GM19468 (cell line): Measurements from ENCODE around the gene PCBP4.

Experiments used
- ATAC-seq: cut with Tn5 transposase; IDR thresholded peaks from one replicate; pipeline ENCODE4 v1.9.1; 2021; ENCODE audit warnings: mild to moderate bottlenecking, moderate library complexity, moderate number of reproducible peaks; ENCODE audit not compliant: unreplicated experiment; ENCODE audit errors: extremely low read depth

The PCBP4 gene

DNA sequence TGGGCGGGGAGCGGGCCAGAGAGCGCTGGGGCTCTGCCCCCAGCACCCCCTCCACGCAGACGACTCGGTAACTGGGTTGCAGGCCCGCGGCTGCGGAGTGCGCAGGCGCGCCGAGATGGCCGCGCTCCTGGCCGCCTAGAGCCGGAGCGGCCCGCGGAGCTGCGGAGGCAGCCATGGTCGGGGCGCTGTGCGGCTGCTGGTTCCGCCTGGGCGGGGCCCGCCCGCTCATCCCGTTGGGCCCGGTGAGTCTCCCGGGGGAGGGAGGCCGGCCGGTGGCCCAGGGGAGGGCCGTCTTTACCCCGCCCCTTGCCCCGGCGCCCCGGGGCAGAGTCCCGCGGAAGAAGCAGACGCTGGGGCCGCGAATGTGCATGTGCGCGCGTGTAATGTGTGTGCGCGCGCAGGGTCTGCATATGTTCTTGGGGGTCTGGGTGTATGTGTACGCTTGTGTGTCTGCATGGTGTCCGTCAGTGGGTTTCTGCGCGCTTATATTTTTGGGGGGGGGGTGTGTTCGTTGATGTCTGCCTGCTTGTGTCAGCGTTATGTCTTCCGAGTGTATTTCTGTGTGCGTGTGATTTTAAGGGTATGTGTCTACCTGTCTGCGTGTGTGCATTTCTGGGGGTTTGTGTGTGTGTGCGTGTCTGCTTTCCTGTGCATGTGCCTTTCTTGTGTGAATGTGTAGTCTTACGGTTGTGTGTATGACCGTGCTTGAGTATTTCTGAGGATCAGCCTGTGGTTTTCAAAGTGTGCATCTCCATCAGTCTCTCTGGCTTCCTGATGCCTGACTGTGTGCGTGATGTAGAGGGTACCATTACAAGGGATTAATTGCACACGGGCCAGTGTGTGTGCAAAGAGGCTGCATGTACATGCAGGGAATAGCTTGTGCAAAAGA is 8.0 kb upstream of the PCBP4 start, which contains the start of gene ABHD14A:
Gene ABHD14A, plus strand, starts transcription at position 102 of the 889 bp plus-strand sequence. Its CDS starts 72 bp downstream, at position 174.
- peak; percentile 37 for ATAC-seq

DNA sequence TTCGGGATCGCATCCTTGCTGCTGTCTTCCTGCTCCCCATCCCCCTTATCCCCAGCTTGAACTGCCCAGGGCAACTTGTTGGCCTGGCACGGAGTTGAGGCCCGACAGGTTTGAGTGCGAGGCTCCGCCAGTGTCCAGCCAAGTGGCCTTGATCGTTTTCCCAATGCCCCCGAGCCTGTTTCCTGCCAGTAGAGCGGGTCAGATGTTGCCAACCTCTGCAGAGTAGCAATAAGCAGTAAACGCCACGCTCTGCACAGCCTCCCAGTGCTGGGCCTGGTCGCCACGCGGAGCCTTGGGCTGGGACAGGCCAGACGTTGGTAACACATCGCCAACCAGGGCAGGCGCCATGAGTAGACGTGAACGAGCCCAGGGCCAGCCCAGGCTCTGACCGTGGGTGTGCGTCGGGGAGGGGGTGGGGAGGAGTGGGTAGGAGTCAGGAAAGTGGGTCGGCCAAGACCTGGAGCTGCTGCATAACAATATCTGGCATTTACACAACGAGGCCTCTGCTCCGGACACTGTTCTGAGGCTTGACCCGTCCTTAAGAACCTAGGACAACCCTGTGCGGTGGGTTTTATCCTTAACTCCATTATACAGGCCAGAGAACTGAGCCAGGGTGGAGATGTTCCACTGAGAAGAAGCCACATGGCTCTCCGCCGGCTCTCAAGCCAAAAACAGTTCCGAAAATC is 7.2 kb upstream of the PCBP4 start:
- no peak for ATAC-seq

DNA sequence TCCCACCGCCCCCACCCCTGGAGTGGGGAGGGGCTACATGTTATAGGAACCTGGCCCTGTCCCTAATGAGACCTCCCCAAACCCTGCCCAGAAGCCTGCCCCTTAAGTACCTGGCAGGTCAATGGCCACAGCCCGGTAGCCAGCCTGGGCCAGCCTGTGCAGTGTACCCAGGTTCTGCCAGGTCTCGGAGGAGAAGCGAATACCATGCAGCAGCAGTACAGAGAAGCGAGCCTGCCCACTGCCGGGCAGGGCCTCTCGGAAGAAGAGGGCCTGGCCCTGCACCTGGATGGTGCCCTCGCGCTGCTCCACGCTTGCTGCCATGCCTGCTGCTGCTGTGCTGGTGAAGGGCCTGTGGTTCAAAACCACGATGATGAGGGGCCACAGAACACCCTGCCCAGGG is 4.1 kb upstream of the PCBP4 start:
- ATAC-seq, result no peak

DNA sequence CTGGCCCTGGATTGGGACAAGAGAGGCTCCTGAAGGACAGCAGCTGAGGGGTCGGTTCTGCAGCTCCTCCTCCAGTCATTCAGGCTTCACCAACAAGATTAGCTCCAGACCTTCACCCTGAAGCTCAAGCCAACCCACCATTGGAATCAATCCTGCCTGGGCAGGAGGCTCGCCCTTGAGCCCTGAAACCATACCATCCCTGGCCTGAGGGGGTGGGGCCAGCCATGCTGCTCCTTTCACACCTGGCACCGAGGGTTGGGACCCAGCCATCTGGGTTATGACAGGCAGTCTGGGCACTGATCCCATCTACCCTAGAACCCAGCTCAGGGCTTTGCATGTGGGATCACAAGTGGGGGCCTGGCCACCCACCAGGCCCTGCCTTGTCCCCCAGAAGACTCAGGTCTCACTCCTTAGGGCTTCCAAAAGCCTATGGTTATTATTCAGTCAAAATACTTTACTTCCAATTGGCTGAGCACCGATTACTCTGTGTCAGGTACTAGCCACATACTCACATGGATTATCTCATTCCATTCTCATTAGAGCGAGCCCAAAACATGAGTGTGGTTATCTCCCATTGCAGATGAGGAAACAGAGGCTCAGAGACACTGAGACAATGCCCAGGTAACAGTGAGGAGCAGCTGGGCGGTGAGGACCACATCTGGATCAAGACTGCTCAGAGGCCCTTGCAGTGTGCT is 3.5 kb upstream of the PCBP4 start:
- no peak for ATAC-seq

DNA sequence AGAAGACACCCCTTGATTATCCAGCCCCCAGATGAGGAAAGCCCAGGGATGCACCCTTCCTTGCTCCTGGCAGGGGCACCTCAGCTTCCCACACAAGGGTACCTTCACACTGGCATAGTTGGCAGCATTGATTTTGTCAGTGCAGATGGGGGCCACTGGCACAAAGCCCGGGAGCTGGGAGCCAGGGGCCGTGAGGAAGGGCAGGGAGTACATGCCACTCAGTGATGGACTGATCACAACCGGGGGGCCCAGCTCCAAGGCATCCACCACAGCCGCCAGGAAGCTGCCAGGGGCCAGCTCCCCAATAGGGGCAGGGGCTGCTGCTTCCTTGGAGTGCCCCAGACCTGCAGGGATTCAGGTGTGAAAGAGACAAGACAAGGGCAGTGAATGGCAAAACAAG is 2.6 kb upstream of the PCBP4 start:
- no peak for ATAC-seq

DNA sequence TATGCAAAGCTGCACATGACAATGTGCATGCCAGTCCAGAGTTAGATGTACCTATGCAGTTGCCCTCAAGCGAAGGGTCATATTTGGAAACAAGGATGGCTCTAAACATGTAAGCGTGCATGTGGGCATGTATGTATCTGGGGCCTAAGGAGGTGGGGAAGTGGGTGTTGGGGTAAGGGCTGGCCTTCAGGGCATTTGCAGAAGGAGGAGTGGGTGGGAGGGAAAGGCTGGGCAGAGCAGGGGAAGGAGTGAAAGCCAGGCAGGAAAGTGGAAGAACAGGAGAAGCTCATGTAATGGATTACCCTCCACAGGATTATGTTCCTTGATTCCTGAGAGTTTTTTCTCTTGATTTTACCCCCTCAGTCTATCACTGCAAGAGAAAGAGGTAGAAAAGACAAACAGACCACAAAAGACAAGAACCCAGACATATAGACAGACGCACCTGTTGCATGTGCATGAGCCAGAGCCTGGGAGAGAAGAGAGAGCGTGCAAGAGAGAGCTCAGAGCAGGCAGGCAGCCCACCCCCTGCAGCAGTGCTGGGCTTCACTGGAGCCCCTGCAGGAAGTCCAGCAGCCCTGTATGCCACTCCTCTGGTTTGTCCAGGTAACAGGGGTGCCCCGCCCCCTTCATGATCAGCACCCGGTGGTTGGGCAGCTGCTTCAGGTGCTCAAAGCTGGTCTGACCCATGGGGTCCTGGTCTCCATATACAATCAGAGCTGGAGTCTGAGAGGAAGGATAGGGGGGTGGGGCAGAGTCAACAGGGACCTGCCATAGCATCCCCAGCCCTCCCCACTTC is 1.8 kb upstream of the PCBP4 start:
- no peak for ATAC-seq

DNA sequence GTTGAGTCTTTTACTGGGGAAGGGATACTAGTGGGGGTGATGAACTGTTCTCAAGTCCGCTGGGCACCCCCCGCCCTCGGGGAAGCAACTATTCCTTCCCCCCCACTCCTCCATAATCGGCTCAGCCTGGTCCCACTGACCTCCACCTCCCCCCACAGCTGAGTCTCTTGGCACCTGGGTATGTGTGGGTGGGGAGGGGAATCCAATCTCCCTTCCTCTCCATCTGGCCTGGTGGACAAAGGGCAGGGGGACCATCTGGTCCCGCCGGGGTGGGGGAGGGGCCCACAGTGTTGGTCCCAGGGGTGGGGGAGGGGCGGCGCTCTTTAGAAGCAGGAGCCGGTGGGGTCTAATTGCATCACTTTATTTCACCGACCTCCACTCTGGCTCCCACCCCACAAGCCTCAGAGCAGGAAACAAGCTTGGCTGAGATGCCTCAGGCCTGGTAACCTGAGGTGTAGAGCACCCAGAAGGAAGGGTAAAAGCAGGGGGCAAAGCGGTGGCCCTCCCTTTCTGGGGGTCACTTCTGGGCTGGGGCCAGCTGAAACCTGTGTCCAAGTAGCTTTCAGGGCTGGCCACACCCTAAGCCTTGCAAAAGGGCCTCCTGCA is 1.0 kb upstream of the PCBP4 start:
- no peak for ATAC-seq

DNA sequence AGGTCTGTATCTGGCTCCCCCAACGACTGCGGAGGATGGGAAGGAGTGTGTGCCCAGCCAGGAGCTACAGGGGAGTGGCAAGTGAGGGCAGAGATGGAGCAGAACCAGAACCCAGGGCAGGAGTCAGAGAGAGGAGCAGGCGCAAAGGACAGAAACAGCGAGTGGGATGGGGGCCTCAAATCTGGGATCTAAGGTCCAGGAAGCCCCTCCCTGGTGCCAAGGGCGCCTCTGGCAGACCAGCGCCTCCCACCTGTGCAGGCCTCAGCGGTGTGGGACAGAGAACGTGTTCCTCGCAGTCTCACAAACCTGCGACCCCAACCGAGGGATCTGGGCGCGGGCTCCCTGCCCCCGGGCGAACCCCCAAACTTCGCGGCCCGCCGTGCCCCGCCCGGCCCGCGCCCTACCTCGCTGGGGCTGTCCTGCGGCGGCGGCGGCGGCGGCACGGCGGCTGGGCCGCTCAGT is 301 bp downstream of the PCBP4 start:
- no peak for ATAC-seq

DNA sequence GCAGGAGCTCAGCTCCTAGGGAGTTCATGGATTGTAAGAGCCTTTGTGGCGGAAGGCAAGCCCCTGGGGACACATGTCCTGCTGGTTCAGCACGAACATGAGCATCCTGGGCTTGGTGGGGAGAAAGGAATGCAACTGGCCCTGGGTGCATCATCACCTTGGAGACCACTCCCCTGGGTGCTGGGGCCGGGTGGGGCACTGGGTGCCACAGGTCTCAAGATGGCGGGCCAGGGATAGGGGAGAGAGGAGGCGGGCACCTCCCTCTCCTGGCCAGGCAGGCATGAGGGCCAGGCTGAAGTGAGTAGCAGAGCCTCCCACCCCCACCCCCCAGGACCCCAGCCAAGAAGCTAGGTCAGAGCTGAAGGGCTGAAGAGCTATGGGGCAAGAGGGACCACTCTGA is 768 bp downstream of the PCBP4 start:
- no peak for ATAC-seq

DNA sequence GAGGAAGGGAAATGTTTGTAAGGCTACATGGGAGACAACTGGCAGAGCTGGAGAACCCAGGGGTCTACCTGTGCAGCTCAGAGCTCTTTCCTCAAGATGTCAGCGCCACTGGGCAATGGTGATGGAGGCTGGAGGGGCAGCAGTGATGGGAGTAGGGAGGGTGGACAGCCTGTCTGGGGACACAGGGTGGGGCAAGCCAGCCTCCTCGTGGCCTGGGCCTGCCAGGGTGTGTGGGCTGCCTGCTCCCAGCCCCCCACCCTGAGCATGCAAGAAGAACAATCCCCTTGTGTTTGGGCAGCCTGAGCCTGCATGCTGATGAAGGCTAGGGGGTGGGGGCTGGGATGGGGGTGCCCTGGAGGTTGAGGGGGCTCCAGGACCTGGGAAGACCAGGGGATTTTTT is 1.2 kb downstream of the PCBP4 start:
- no peak for ATAC-seq

DNA sequence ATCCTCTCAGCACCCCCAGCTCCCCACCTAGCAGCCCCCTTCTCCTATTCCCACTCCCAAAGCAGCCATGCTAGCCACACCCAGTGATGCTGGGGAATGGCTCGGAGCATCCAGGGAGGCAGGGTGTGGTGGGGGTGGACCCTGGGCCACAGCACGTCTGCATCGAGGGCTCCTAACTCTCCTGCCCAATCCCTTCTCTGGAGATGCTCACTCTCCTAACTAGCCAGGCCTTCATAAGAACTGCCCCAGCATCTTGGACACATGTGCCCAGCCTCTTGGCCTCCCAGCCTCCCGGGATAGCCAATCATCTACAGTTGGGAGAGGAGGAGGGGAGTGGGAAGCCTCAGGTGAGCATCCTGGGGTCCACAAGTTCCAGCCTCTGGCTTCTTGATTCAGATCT is 2.7 kb downstream of the PCBP4 start:
- ATAC-seq, result no peak

DNA sequence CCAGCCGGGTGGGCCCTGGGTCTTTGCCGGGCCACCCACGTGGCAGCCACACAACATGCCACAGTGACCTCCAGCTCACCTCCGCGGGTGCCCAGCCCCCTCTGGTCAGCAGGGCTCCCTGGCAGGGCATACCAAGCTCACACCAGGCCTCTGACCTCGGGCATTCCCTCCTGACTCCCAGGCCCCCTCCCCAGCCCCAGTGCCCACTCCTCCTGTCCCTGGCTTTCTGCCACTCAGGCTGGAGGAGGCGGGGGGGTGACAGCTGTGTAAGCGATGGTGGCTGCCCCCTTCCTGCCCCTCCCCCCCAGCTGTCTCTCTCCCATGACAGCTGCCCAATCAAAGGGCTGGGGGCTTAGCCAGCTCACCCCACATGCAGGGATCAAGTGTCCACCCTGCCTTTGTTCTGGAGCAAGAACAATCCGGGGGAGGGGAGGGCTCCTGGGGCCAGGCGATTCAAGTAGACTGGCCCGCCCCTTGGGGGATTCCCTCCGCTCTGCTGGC is 3.3 kb downstream of the PCBP4 start:
- no peak for ATAC-seq

DNA sequence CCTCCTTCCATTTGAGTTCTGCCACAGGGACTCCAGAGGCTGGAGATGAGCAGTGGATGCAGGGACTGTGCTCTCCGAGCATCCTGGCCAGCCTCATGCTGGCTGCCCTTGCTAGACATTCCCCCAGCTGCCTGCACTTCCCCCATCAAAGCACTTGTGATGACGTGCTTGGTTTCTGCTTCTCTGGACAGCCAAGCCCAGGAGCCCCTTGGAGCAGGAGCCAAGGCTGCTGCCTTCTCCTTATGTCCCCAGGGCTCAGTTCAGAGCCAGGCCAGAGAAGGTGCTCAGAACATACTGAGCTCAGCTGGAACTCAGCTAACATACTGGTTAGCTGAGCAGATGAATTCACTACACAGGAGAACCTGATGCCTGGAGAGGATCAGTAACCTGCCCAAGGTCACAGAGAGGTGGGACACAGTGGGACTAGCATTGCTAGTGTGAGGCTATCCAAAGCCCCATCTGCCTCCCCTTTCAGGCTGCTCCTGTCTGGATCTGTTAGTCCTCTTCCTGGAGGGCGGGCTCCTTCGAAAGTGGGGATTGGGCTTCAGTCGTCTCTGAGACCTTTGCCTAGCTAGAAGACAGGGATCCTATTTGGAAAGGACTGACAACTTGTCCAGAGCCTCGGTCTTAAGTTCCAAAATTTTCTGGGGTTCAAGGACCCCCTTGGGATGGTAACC is 4.3 kb downstream of the PCBP4 start:
- ATAC-seq, result no peak

DNA sequence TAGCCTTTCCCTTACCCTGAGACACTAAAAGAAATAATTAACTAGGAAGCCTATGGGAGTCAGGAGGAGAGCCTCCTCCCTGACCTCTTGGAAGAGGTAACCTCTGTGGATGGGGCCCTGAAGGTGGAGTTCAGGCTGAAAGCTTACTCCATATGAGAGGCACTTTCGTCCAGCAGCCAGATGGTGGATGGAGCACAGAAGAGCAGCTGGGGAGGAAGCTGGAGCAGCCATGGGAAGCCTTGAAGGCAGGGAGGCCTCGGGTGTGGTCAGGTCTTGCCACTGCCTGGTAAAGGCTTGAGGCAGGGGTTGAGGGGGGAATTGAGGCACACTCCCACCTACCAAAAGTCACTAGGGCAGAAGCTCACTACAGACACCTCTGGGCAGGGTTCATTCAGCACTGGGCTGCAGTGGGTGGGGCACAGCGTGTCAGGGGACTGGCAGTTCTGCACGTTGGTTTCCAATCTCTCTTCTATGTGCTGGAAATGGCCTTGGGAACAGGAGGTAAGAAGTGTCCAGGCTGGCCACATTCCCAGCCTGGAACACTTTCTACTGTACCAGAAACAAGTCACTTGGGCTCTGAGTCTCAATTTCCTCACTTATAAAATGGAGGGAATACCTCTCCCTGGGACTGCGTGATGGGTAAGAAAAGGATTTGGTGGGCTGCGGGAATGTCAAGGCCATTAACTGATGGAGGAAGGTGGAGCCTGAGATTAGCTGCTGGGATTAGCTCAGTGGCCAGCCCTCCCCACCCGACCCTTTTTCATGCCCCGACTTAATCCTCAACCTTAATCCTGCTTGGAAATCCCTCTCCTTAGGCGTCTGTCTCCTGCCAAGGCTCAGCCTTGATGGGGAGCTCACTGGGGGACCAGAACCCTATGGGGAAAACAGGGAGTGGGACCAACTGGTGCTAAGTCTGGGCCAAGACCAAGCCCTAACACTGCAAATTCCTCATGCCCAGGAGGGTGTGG is 5.4 kb downstream of the PCBP4 start:
- no peak for ATAC-seq

DNA sequence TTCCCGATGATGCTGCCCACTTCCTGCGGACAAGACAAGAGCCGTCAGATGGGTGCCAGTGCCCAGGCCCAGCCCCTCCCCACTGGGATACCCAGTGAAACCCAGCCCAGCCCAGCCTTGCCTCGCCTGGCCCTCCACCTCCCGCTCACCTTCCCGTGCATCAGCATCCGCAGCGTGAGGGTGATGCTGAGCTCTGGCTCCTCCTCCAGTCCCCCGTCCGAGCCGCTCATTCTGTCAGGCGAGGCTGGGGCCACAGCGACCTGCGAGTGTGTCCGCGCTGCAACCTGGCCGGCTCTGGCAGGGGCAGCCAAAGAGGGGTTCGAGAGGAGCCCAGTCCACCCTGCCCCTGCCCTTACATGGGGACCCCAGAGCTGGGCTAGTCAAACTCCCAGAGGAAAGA is 6.2 kb downstream of the PCBP4 start:
- no peak for ATAC-seq

DNA sequence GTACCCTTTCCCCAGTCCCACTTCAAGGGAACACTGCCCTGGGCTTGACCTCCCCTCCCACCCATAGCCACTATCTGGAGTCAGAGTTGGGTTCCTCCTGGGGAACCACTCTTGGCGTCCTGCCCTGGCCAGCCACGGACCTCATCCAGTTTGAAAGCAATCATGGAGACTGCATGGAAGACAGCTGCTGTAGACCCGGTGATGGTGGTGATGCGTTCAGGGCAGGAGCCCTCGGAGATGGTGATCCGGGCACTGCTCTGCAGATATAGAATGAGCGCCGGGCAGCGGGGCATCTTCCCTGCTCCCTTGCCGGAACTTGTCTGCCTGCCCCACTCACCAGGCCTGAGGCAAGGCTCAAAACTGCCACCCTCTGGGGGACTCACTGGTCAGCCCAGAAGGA is 6.9 kb downstream of the PCBP4 start:
- no peak for ATAC-seq

DNA sequence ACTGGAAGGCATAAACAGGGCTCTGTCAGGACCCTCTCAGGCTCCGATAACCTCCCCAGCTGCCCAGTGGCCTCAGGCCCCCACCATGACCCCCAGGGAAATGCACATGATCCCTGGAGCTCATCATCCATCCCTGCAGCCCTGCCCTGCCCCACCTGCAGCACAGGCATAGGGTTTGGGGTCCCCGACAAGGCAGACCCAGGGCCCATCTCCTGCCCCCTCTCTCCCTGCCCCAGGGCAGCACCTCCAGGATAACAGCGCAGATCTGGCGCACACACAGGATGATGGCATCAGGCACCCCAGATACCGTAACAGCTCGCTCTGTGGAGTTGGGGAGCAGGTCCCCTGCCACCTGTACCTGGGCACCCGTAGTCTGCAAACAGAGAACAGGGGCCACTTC is 7.6 kb downstream of the PCBP4 start:
- no peak for ATAC-seq
